MM.1S (cell line): ENCODE results near the gene JAG2.

Experiments
- DNase-seq: peaks from one replicate; pipeline ENCODE4 v3.0.0-alpha.2; 2015
- H2AFZ ChIP-seq: fragments of 300-600 bp; sonication (generic); 2 replicates; pipeline ENCODE4 v1.6.0; 2016; ENCODE audit warnings: antibody characterized with exemption, low read length
- H3F3A ChIP-seq: fragments of 300-600 bp; sonication (generic); 2 replicates; pipeline ENCODE4 v1.6.1; 2016; ENCODE audit warnings: mild to moderate bottlenecking, antibody characterized with exemption, low read length, moderate library complexity, mixed read lengths; ENCODE audit not compliant: insufficient read depth
- H3K27ac ChIP-seq: fragments of 300-600 bp; sonication (generic); 2 replicates; pipeline ENCODE4 v1.5.1; 2016; ENCODE audit warnings: mild to moderate bottlenecking, low read length
- H3K27me3 ChIP-seq: fragments of 300-600 bp; sonication (generic); replicated peaks from 2 replicates; pipeline ENCODE4 v1.6.0; 2016; ENCODE audit warnings: low read length; ENCODE audit not compliant: insufficient read depth
- H3K36me3 ChIP-seq: fragments of 300-600 bp; sonication (generic); replicated peaks from 2 replicates; pipeline ENCODE4 v1.6.1; 2016; ENCODE audit warnings: mild to moderate bottlenecking, low read length, mixed read lengths; ENCODE audit not compliant: insufficient read depth
- H3K4me1 ChIP-seq: fragments of 300-600 bp; sonication (generic); 2 replicates; pipeline ENCODE4 v1.6.1; 2016; ENCODE audit warnings: low read length, mixed read lengths
- H3K4me2 ChIP-seq: fragments of 300-600 bp; sonication (generic); 2 replicates; pipeline ENCODE4 v1.6.0; 2016; ENCODE audit warnings: low read depth, low read length
- H3K4me3 ChIP-seq: fragments of 300-600 bp; sonication (generic); 2 replicates; pipeline ENCODE4 v1.5.1; 2016; ENCODE audit warnings: low read length, mixed read lengths
- H3K79me2 ChIP-seq: fragments of 300-600 bp; sonication (generic); 2 replicates; pipeline ENCODE4 v1.6.1; 2016; ENCODE audit warnings: mixed run types, low read length, mixed read lengths
- H3K9ac ChIP-seq: fragments of 300-600 bp; sonication (generic); 2 replicates; pipeline ENCODE4 v1.6.1; 2016; ENCODE audit warnings: low read length, mixed read lengths
- H3K9me2 ChIP-seq: fragments of 300-600 bp; sonication (generic); replicated peaks from 2 replicates; pipeline ENCODE4 v1.6.1; 2016; ENCODE audit warnings: mild to moderate bottlenecking, low read length, mixed read lengths; ENCODE audit not compliant: insufficient read depth
- H3K9me3 ChIP-seq: fragments of 300-600 bp; sonication (generic); replicated peaks from 2 replicates; pipeline ENCODE4 v1.6.1; 2016; ENCODE audit warnings: mild to moderate bottlenecking, low read length, mixed read lengths; ENCODE audit not compliant: insufficient read depth
- H4K20me1 ChIP-seq: fragments of 300-600 bp; sonication (generic); 2 replicates; pipeline ENCODE4 v1.6.1; 2016; ENCODE audit warnings: mild to moderate bottlenecking, low read length, moderate library complexity, mixed read lengths; ENCODE audit not compliant: insufficient read depth
- CTCF ChIP-seq: fragments of 300-600 bp; sonication (generic); IDR thresholded peaks from 2 replicates; pipeline ENCODE4 v1.5.1; 2016; ENCODE audit warnings: antibody characterized with exemption, low read length, mixed read lengths
- EZH2 ChIP-seq: fragments of 300-600 bp; sonication (generic); optimal IDR thresholded peaks from 2 replicates; pipeline ENCODE3; 2017; ENCODE audit warnings: low read depth, mild to moderate bottlenecking, antibody characterized with exemption, low read length, mixed read lengths
- EZH2phosphoT487 ChIP-seq: fragments of 300-600 bp; sonication (generic); IDR thresholded peaks from 2 replicates; pipeline ENCODE4 v1.6.1; 2018; ENCODE audit warnings: antibody characterized with exemption, low read length

The JAG2 gene

DNA sequence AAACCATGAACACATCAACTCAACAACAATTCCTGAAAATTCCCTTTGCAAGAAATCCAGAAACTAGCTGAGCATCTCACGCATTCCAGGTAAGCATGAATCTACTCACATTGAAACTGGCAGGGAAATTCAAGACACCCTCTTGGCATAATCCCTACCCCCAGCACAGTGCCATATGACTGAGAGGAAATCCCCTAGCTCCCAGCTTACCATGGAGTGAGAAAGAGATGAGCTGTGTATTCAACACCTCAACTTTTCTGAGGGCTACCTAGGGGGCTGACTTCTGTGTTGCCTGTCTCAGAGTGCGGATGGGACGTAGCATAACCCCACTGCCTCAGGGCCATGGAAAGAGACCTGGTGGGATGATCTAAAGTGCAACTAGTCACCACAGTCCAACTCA lies 65.7 kb downstream of the JAG2 start:
- H4K20me1 ChIP-seq: no peaks in the 10 kb centered on the region
- no peaks in the 10 kb centered on the region for H3K9me3 ChIP-seq
- no peak overlapping the region for H3K4me2 ChIP-seq
- H3K79me2 ChIP-seq: no peaks in the 10 kb centered on the region
- TF ChIP-seq EZH2phosphoT487 (no peak), EZH2 (no peak), CTCF (no peak)
- no peak overlapping the region for H3K9ac ChIP-seq
- no peak overlapping the region for H2AFZ ChIP-seq
- no peak overlapping the region for H3K4me3 ChIP-seq
- no peaks in the 10 kb centered on the region for H3K4me1 ChIP-seq
- H3F3A ChIP-seq: no peaks in the 10 kb centered on the region
- peaks cover 74% of the 10 kb centered on the region for H3K27me3 ChIP-seq
- no peak overlapping the region for H3K27ac ChIP-seq
- no peaks in the 10 kb centered on the region for H3K36me3 ChIP-seq
- DNase-seq: no peak
- H3K9me2 ChIP-seq: no peaks in the 10 kb centered on the region

- Histone ChIP-seq H3K27me3 (peaks cover 77% of the 10 kb centered on the region), H3K9me3 (no peaks in the 10 kb centered on the region), H3K36me3 (no peaks in the 10 kb centered on the region), H3K4me2 (no peak overlapping the region), H3K9ac (no peak overlapping the region), H4K20me1 (no peaks in the 10 kb centered on the region), H3K4me1 (no peaks in the 10 kb centered on the region), H3K9me2 (no peaks in the 10 kb centered on the region), H2AFZ (no peak overlapping the region), H3K79me2 (no peaks in the 10 kb centered on the region), H3F3A (no peaks in the 10 kb centered on the region), H3K4me3 (no peak overlapping the region), H3K27ac (no peak overlapping the region)
- TF ChIP-seq CTCF: no peak
- no peak for TF ChIP-seq EZH2
- no peak for TF ChIP-seq EZH2phosphoT487
- no peak for DNase-seq
These were observed 66.2 kb downstream of the JAG2 start for GRCh38 chr14:105102361-105102870.

DNA sequence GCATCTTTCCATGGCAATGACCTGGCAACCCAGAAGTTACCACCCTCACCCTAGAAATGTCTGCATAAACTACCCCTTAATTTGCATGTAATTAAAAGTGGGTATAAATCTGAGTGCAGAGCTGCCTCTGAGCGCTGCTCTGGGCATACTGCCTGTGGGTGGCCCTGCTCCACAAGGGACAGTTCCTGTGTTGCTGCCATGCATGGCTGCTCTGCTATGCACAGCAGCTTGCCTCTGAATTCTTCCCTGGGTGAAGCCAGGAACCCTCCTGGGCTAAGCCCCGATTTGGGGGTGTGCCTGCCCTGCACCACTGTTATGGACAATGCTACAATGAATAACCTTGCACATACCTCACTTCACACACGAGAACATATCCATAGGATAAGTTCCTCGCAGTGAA lies 67.7 kb downstream of the JAG2 start:
- TF ChIP-seq CTCF (no peak), EZH2phosphoT487 (no peak), EZH2 (no peak)
- H3K36me3 ChIP-seq: no peaks in the 10 kb centered on the region
- no peaks in the 10 kb centered on the region for H3K9me3 ChIP-seq
- H3K4me3 ChIP-seq: no peak overlapping the region
- no peaks in the 10 kb centered on the region for H4K20me1 ChIP-seq
- DNase-seq: no peak
- peaks cover 77% of the 10 kb centered on the region for H3K27me3 ChIP-seq
- no peak overlapping the region for H3K4me2 ChIP-seq
- H2AFZ ChIP-seq: no peak overlapping the region
- H3F3A ChIP-seq: no peaks in the 10 kb centered on the region
- no peak overlapping the region for H3K27ac ChIP-seq
- H3K9me2 ChIP-seq: no peaks in the 10 kb centered on the region
- no peak overlapping the region for H3K9ac ChIP-seq
- H3K4me1 ChIP-seq: no peaks in the 10 kb centered on the region
- H3K79me2 ChIP-seq: no peaks in the 10 kb centered on the region
